GM19395 (cell line): ENCODE measurements around the gene PET117.
"Not testable (repeated sequence)": the region's sequence is repeated elsewhere in the genome, so short reads cannot be mapped to it uniquely, and the experiment has no call there.

Experiments used
- ATAC-seq: cut with Tn5 transposase; IDR thresholded peaks from one replicate; pipeline ENCODE4 v1.9.1; 2021; ENCODE audit warnings: mild to moderate bottlenecking, moderate library complexity; ENCODE audit not compliant: unreplicated experiment

The PET117 gene

DNA sequence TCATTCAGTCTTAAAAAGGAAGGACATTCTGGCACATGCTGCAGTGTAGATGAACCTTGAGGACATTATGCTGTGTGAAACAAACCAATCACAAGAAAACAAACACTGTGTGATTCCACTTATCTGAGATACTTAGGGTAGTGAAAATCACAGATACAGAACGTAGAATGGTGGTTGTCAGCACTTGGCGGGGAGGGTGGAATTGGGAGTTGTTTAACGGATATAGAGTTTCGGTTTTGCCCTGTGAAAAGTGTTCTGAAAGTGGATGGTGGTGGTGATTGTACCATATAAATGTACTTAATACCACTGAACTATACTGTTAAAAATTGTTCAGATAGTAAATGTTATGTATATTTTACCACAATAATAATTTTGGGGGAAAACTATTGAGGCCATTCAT, 18.4 kb downstream of the PET117 start:
- ATAC-seq, result no peak

DNA sequence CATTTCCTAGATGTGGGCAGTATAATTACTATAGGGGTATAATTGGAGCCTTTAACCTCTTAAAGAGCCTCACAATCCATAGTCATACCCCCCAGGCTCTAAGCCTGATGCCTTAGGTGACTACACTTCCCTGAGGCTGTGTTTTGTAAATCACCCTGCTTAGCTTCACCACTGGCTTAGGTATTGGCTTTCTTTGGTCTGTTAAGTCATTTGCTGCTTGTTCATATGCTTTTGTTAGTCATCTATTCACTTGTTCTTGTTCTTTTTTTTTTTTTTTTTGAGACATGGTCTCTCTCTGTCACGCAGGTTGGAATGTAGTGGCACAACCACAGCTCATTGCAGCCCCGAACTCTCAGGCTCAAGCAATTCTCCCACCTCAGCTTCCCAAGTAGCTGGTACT, 26.7 kb downstream of the PET117 start:
- ATAC-seq, result no peak

DNA sequence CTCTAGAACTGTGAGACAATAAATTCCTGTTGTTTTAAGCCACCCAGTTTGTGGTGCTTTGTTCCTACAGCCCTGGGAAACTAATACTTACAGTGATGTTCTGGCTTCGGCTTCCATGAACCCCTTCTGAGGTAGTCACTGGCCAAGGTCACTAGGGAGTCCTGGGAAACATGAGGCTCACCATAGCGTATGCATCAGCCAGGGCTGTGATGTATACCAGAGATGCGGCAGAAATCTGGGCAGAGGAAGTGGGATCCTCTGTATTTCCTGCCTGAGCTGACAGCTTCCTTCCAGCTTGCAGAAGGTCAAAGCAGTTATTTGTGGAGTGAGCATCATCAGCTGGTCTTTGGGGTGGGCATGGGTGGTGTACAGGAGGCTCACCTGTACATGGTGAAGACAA, 27.9 kb downstream of the PET117 start:
- no peak for ATAC-seq

DNA sequence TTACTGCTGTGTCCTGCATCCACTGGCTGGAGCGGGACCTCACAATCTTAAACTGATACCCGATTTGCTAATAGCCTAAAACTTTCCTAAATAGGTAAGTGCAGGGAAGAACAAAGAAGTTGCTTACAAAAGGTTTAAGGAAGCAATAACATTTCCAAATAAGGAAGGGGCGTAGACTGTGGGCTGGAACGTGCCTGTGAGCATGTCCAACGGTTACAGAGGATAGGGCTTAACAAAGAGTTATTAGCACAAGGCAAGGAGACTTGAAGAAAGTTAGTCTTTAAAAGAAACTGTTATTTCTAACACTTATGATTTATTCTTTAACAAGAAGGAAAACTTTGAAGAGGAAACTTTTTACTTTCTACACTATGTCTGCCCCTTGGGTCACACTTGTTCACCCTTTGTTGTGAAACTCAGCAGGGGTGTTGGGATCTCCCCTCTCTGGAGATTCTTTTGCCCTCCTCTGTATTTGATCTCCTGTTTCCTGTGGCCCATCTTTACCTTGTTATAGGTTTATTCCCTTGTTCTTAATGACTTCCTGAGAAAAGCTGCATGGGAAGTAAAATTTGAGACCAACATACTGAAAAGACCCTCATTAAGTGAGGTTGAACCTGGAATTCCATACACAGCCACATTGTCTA, 28.7 kb downstream of the PET117 start:
- no peak for ATAC-seq

DNA sequence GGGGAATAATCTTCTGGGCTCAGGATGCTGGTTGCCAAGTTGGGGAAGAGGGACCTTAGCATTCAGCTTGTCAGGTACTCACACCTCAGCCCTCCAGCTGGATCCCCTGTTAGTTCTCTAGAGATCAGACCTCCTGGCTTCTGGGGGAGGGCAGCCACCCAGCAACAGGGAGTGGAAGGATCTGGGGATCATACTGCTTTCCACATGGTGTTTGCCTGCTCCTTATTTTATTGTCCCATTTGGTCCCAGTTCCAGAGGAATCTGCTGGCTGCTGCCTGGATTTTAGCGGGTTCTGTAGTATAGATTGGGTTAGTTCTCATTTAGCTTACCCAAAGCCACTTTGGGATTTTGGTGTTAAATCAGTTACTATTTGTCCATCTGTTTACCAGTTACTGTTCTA, 29.3 kb downstream of the PET117 start:
- ATAC-seq, result no peak

DNA sequence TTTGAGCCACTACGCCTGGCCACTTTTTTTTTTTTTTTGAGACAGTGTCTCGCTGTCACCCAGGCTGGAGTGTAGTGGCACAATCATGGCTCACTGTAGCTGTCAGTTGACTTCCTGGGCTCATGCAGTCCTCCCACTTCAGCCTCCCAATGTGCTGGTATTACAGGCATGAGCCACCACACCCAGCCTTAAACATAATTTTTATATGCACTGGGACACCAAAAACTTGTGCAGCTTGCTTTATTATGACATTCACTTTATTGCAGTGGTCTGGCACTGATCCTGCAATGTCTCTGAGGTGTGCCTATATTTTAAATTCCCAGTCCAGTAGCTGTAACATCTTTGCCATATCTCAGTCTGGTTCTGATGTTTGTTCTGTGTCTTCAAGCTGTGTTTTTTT, 34.7 kb downstream of the PET117 start:
- ATAC-seq, result no peak

DNA sequence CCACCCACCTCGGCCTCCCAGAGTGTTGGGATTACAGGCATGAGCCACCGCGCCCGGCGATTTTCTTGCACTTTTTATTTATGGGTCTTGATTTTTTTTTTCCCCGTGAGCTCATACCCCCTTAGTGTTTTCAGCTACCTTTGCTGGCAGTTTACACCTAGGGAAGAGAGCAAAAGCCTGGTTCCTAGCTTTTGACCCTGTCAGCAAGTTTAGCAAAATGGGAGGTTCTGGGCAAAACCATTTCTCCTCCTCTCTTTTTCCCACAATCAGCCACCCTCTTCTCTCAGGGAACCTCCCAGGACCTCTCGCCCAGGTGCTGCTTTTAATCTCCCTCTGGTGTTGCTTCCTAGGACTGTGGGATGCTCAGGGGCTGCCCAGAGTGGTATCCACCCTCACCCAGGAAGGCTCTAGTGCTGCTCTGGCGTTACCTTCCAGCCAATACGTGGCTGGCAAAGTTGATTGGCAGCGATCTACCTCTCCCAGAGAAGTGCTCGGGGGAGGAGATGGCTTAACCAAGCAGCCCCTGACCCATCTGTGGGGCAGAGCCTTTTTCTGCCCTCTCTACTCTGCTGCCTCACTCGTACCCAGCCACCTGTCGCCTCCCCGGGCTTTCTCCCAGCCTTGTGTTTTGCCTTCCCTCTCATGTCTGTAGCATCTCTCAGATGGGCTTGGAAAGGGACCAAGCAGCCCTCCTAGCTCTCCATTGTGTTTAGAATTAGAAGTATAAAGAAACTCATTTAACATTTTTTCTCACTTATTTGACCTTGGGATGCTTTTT, 37.4 kb downstream of the PET117 start:
- no peak for ATAC-seq

DNA sequence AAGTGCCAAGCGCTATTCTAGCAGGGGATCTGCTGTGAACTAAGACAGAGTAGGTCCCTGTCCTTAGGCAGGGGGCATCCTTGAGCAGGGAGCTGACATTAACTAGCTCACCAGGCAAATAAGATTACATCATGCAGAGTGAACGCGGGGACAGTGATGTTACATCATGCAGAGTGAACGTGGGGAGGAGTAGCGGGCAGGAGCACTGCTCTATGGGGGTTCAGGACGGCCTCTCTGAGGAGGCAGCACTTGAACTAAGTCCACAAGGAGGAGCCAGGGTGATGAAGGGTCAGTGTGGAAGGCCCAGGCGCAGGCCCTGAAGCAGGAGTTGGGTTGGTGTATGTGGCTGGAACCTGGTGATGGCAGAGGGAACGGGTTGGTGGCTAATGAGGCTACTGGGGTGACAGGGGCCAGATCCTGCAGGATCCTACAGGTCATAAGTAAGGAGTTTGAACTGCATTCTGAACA, 38.7 kb downstream of the PET117 start:
- no peak for ATAC-seq

DNA sequence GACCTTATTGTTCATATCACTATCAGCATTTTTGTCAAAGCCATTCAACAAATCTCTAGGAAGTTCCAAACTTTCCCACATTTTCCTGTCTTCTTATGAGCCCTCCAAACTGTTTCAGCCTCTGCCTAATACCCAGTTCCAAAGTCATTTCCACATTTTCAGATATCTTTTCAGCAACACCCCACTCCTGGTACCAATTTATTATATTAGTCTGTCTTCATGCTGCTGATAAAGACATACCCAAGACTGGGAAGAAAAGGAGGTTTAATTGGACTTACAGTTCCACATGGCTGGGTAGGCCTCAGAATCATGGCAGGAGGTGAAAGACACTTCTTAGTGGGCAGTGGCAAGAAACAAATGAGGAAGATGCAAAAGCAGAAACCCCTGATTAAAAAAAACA, 42.7 kb downstream of the PET117 start:
- ATAC-seq, result not testable (repeated sequence)

DNA sequence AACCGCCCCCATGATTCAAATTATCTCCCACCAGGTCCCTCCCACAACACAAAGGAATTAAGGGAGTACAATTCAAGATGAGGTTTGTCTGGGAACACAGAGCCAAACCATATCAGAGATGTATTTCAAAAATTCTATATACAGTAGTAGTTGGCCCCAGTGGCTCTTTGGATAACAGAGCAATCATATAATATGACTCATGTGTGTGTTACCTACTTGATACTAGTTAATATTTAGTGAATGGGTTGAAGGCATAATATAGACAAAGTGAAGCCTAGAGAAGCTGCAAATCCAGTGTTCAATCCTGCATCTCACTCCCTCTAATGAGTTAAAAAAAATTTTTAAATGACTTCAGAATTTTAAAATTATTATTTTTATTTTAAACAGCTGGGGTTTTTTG, 43.2 kb downstream of the PET117 start:
- ATAC-seq, result no peak

DNA sequence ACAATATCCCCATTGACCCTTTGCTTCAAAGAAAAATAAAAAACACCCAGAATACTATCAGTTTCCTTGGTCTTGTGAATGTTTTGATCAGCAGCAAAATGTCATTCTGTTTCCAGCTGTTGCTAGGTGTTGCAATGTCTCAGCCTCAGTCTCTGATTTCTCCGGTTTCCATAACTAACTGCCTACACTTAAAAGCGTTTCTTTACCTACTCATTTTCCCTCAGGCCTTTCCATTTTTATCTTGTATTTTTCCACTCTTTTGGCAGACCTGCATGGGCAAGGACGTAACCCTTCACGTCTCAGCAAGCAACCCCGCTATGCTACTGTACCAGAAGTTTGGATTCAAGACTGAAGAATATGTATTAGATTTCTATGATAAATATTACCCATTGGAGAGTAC, 49.4 kb downstream of the PET117 start:
- no peak for ATAC-seq

DNA sequence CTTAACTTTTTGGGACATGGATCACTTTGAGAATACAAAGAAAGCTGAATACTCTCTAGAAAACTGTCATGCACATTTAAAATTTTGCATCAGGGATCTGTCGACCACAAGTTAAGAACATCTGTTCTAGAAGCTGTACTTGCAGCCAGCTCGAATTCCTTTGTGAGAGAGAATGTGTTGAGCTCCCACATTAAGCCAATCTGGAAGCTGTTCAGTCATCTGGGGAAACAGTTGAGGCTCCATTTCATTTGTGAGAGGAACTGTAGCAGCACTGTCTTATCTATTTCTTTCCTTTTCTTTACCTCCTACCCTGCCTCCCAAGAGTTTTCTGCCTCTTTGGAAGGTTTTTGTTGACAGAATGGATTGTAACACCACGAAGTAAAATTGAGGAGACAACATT, 50.8 kb downstream of the PET117 start:
- no peak for ATAC-seq

DNA sequence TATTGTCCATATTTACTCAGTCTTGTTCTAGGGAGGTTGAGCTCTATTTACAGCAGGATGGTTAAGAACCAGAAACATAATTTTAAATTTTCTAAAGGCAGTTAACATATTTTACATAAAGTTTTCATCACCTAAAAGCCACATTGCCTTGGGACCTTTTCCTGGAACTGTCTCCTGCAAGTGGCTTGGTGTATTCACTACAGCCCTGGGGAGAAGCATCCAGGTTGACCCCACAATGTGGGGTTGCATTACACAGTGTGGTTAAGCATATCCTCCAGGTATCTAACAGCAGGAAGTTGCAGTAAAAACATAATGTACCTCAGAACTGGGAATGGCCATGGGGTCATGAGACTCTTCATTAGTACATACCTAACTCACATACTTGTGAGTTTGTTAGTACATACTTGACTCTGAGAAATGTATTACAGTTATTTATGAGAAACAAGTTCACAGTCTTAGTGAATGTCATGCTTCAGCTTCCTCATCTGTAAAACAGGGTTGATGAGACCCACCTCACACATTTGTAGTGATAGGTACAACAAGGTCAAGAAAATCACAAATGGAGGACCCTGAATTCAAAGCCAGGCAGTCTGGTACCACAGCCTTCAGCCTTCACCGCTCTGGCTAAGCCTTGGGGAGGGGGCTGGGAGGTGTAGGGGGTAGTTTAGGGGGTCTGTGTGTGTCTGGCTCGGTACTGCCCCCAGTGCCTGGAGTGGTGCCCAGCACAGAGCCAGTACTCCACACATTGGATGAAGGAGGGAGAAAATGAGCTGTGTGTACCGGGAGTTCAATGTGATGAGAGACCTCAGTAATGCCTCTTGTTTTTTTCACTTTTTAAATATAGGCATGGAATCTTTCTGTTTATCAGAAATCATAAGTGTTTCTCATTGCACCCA, 52.9 kb downstream of the PET117 start:
- no peak for ATAC-seq

DNA sequence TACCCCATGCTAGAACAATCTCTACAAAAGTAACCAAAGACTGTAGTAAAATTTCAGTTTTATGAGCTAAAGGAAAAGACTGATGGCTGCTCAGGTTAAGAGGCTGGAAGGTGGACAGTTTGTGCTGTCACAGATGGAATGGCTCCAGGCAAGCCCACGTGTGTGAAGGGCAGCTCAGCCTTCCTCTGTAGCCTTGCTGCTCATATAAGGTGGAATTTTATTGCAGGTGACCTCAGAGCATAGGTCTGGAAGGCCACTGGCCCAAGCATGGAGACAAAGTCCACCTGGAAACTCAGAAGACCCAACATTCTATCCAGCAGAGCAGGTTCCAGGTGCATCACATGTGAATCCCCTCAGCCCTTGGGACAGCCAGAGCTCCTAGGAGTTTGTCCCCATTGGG, 53.6 kb downstream of the PET117 start:
- ATAC-seq, result no peak
